B cell (primary cell): ENCODE data around the gene GIMAP5. TPM values are rescaled to one million over a fixed set of nuclear protein-coding genes. Genes with fewer than 3 reads are reported as not detected.

Source experiments
- ATAC-seq: fragments of 200-7000 bp; cut with Tn5 transposase; one replicate; pipeline ENCODE4 v1.10.0; 2021; ENCODE audit warnings: low read depth, mild to moderate bottlenecking, moderate number of reproducible peaks, moderate library complexity
- CTCF ChIA-PET: fragments of 350-600 bp; sonication (Branson Sonifier 250); formaldehyde crosslinking; loops from one replicate; lab custom pipeline; 2021; ENCODE audit warnings: antibody characterized with exemption, inconsistent platforms; lab: Charles Lee
- POLR2A ChIA-PET: fragments of 350-600 bp; sonication (Branson Sonifier 250); formaldehyde crosslinking; loops from one replicate; lab custom pipeline; 2021; ENCODE audit warnings: antibody characterized with exemption; lab: Charles Lee
- DNase-seq: peaks from one replicate; pipeline ENCODE4 v3.0.0; 2013
- H2AFZ ChIP-seq: 2 replicates; pipeline ENCODE4 v1.6.1; 2012; ENCODE audit warnings: mild to moderate bottlenecking, low read depth, low read length; ENCODE audit not compliant: insufficient read depth, poor library complexity, severe bottlenecking
- H3K27ac ChIP-seq, 2 donors: 1 replicate in 1 of 2; 2 replicates in 1 of 2; pipeline ENCODE4 v1.5.1; 2012 to 2013; ENCODE audit warnings: low read length in 2 of 2, mild to moderate bottlenecking in 2 of 2, moderate library complexity in 1 of 2
- H3K27me3 ChIP-seq, 4 experiments: fragments of 200-600 bp in 1 of 4; sonication (generic) in 1 of 4; replicated peaks in 1 of 4; 1 replicate in 2 of 4; 2 replicates in 2 of 4; pipeline versions ENCODE4 v1.6.1 to v1.7.0; 2013 to 2016; ENCODE audit warnings: low read length in 3 of 4, mild to moderate bottlenecking in 2 of 4, mixed read lengths in 1 of 4, moderate library complexity in 1 of 4; ENCODE audit not compliant: insufficient read depth in 4 of 4, control insufficient read depth in 3 of 4; ENCODE audit errors: control extremely low read depth in 1 of 4
- H3K36me3 ChIP-seq, 2 experiments: replicated peaks in 1 of 2; 1 replicate in 1 of 2; 2 replicates in 1 of 2; pipeline versions ENCODE4 v1.6.1 to v1.7.1; 2013; ENCODE audit warnings: low read length in 1 of 2; ENCODE audit not compliant: insufficient read depth in 2 of 2, control insufficient read depth in 1 of 2; ENCODE audit errors: control extremely low read depth in 1 of 2, extremely low read depth in 1 of 2
- H3K4me1 ChIP-seq, 2 donors: fragments of 200-600 bp in 1 of 2; sonication (generic) in 1 of 2; 1 replicate in 1 of 2; 2 replicates in 1 of 2; pipeline versions ENCODE4 v1.5.1 to v1.6.1; 2013 to 2017; ENCODE audit warnings: low read length in 2 of 2; ENCODE audit not compliant: control insufficient read depth in 2 of 2, insufficient read depth in 2 of 2
- H3K4me2 ChIP-seq: replicated peaks from 2 replicates; pipeline ENCODE3; 2012; ENCODE audit warnings: mild to moderate bottlenecking, low read depth, low read length; ENCODE audit not compliant: poor library complexity, severe bottlenecking
- H3K4me3 ChIP-seq, 5 experiments: fragments of 200-600 bp in 1 of 5; sonication (generic) in 1 of 5; 1 replicate in 3 of 5; 2 replicates in 2 of 5; pipeline versions ENCODE4 v1.5.1 to v1.7.0; 2011 to 2016; ENCODE audit warnings: low read length in 4 of 5, mild to moderate bottlenecking in 4 of 5, low read depth in 2 of 5, control low read depth in 1 of 5, moderate library complexity in 1 of 5; ENCODE audit not compliant: insufficient read depth in 1 of 5; ENCODE audit errors: control extremely low read depth in 1 of 5, extremely low read depth in 1 of 5
- H3K79me2 ChIP-seq: fragments of 200-600 bp; sonication (generic); one replicate; pipeline ENCODE4 v1.6.0; 2016; ENCODE audit warnings: low read length; ENCODE audit not compliant: control insufficient read depth, insufficient read depth
- H3K9ac ChIP-seq: fragments of 200-600 bp; sonication (generic); 2 replicates; pipeline ENCODE4 v1.6.1; 2017; ENCODE audit warnings: mild to moderate bottlenecking, low read length, moderate library complexity
- H3K9me3 ChIP-seq, 3 donors: one replicate each; pipeline versions ENCODE4 v1.6.1 to v1.7.1; 2013; ENCODE audit warnings: low read length in 2 of 3; ENCODE audit not compliant: control insufficient read depth in 2 of 3, insufficient read depth in 1 of 3; ENCODE audit errors: control extremely low read depth in 1 of 3
- H4K20me1 ChIP-seq: 2 replicates; pipeline ENCODE4 v1.6.0; 2012; ENCODE audit warnings: mild to moderate bottlenecking, low read length; ENCODE audit not compliant: insufficient read depth, control insufficient read depth, poor library complexity, severe bottlenecking
- H3K27ac Mint-ChIP-seq: one replicate; pipeline ENCODE4 v1.8.0; 2021; ENCODE audit warnings: mixed read lengths
- H3K27me3 Mint-ChIP-seq: one replicate; pipeline ENCODE4 v1.8.0; 2021; ENCODE audit warnings: mixed read lengths
- H3K4me1 Mint-ChIP-seq: one replicate; pipeline ENCODE4 v1.8.0; 2021; ENCODE audit warnings: mixed read lengths
- H3K4me3 Mint-ChIP-seq: one replicate; pipeline ENCODE4 v1.8.0; 2021; ENCODE audit warnings: mixed read lengths
- H3K9me3 Mint-ChIP-seq: one replicate; pipeline ENCODE4 v1.8.0; 2022; ENCODE audit warnings: mixed read lengths; ENCODE audit not compliant: insufficient read depth
- CTCF ChIP-seq: fragments of 200-600 bp; IDR thresholded peaks from one replicate; pipeline ENCODE4 v1.8.0; 2022; ENCODE audit warnings: antibody characterized with exemption, mild to moderate bottlenecking
- EZH2 ChIP-seq: IDR thresholded peaks from 2 replicates; pipeline ENCODE4 v1.6.1; 2012; ENCODE audit warnings: borderline replicate concordance, low read depth, mild to moderate bottlenecking, moderate library complexity, low read length; ENCODE audit not compliant: insufficient read depth, poor library complexity, severe bottlenecking
- WGBS: methylation state at CpG from one replicate; pipeline ENCODE4 v1.1.5; 2013; ENCODE audit warnings: missing lambda C conversion rate; ENCODE audit not compliant: insufficient coverage; 5-methylcytosine and 5-hydroxymethylcytosine counted together
- intact Hi-C: fragments of 100-400 bp; cut with micrococcal nuclease; formaldehyde crosslinking; loops from one replicate; pipeline ENCODE4 v1.10.0; 2022
- polyA plus RNA-seq: library from polyadenylated mRNA; depleted of rRNA; stranded (reverse); fragments of >200 nt; gene quantifications from 2 replicates; pipeline ENCODE4 v1.2.3, GENCODE V29; 2012
- total RNA-seq, 2 donors: library from RNA; stranded (reverse); fragments of 120-200 nt in 1 of 2; gene quantifications; 1 replicate in 1 of 2; 2 replicates in 1 of 2; pipeline versions ENCODE4 v1.2.3 to v1.2.4, GENCODE V29; 2013 to 2022

GIMAP5 gene
- total and polyA plus RNA-seq, 2 donors (not counting 1 experiment from before 2014, with no cell fraction given) = 0.27 to 0.40 TPM

DNA sequence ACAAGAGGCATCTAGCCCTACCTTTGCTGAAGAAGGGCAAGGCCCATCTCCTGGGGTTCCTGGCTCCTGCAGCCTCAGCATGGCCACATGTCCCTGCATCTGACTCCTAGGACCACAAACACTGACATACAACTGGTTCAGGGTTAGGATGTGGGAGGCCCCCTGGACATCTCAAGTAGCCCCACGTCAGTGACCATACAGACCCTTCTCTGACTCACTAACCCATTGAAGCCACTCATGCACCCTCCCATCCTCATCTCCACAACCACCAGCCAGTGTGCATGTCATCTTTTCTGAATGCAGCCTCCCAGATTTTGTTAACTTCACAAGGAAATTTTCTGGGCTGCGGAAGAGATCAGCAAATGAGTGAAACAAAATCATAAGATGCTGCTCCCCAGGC is 44.7 kb downstream of the GIMAP5 start:
- H3K4me1 ChIP-seq = no peaks in the 10 kb centered on the region
- no peak overlapping the region for H2AFZ ChIP-seq
- WGBS = 82% methylated on average over 2 of the region's 2 CpGs
- Mint-ChIP-seq H3K4me1 (no peaks in the 10 kb centered on the region), H3K4me3 (no peak overlapping the region), H3K9me3 (no peaks in the 10 kb centered on the region), H3K27ac (no peak overlapping the region), H3K27me3 (peaks cover 15% of the 10 kb centered on the region)
- H3K4me3 ChIP-seq = no peak overlapping the region
- POLR2A ChIA-PET = no interaction called here
- H4K20me1 ChIP-seq = no peaks in the 10 kb centered on the region
- no peak overlapping the region for H3K4me2 ChIP-seq
- ATAC-seq = no peak
- TF ChIP-seq CTCF = no peak
- no peak for TF ChIP-seq EZH2
- no peak overlapping the region for H3K27ac ChIP-seq
- H3K9ac ChIP-seq = no peak overlapping the region
- CTCF ChIA-PET = no interaction called here
- H3K9me3 ChIP-seq = no peaks in the 10 kb centered on the region
- intact Hi-C loops = no loop called here
- no peaks in the 10 kb centered on the region for H3K36me3 ChIP-seq
- no peaks in the 10 kb centered on the region for H3K79me2 ChIP-seq
- no peak for DNase-seq
- H3K27me3 ChIP-seq = no peaks in the 10 kb centered on the region

GRCh38 chr7:150784120-150784736 is 47.0 kb downstream of the GIMAP5 start:
- no peaks in the 10 kb centered on the region for H4K20me1 ChIP-seq
- no peaks in the 10 kb centered on the region for H3K9me3 ChIP-seq
- H3K27ac ChIP-seq = no peak overlapping the region
- TF ChIP-seq CTCF = no peak
- TF ChIP-seq EZH2 = no peak
- intact Hi-C loops = no loop called here
- CTCF ChIA-PET = interaction anchor here (0.6 to 0.7 kb wide), 2 partner anchors 12 to 301 kb away, joined by 3 read pairs; no protein-coding TSS in a partner anchor
- no peaks in the 10 kb centered on the region for H3K9me3 Mint-ChIP-seq
- no peaks in the 10 kb centered on the region for H3K36me3 ChIP-seq
- H3K4me1 ChIP-seq = peaks cover 0 to 8% of the 10 kb centered on the region in 2 donors
- peaks cover 15% of the 10 kb centered on the region for H3K27me3 Mint-ChIP-seq
- no peak overlapping the region for H3K4me2 ChIP-seq
- H3K79me2 ChIP-seq = no peaks in the 10 kb centered on the region
- POLR2A ChIA-PET = no interaction called here
- WGBS = 70% methylated on average over 7 of the region's 9 CpGs
- no peaks in the 10 kb centered on the region for H3K27me3 ChIP-seq
- H3K4me1 Mint-ChIP-seq = peaks cover 8% of the 10 kb centered on the region
- DNase-seq = no peak
- ATAC-seq = no peak
- no peak overlapping the region for H3K4me3 ChIP-seq
- no peak overlapping the region for H3K4me3 Mint-ChIP-seq
- no peak overlapping the region for H3K9ac ChIP-seq
- no peak overlapping the region for H3K27ac Mint-ChIP-seq
- H2AFZ ChIP-seq = no peak overlapping the region
